ENCODE results near the gene RAB15.

The RAB15 gene

DNA sequence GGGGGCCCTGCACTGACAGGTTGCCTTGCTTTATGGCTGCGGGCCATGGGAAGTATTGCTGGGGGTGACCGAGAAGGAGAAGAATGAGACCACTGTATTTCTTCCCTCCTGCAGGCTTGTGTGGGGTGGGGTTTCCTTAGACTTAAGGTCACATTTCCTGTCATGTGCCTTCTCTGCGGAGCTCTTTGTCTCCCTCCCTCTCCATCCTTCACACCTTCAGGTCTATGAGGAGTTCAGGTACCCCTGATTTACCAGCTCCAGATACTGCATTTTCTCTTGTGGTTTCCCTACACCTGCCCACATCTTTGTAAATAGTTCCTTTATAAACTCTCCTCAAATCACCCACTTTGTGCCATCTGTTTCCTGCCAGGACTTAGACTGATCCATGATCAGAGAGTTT, 18.2 kb upstream of the RAB15 start:
- no peak for DNase-seq (ENCODE audit: low spot score)

- no peak for DNase-seq (ENCODE audit: low spot score)
These were observed 15.3 kb upstream of the RAB15 start for GRCh38 chr14:64987438-64987767.

DNA sequence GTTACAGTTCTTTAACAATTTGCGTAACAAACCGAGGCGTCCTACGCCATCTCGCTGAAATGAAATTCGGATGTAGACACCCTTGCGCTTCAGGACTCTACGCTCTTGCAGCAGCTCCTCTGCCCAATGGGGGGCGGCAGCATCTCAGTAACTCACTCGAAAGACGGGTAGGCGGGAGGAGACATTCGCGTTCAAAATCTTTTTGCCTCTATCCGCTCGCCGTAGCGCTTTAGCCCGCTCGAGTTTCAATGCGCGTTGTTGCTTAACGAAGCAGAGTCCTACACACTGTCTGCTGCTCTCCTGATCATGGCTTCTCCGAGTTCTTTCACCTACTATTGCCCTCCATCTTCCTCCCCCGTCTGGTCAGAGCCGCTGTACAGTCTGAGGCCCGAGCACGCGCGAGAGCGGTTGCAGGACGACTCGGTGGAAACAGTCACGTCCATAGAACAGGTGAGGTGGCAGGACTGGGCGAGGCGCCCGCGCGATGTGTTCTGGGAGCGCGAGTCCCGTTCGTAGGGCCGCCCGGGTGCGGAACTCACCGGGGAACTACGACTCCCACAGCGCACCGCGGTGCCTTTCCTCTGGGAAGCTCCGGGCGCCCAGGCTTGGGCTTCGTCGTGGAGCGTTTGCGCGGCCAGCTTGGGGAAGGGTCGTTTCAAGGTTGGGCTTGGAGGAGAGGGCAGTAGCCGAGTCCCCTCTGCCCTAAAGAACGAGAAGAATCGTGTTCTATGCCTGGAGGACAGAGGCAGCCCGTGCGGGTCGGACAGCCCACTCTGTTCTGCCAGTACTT, 14.7 kb upstream of the RAB15 start, which contains the start of gene FNTB:
Gene FNTB, plus strand, starts transcription at position 248 of the 790 bp plus-strand sequence. Its CDS starts 59 bp downstream, at position 307.
- DNase-seq (ENCODE audit: low spot score): peak; percentile 96

GRCh38 chr14:64983439-64984310, 11.5 kb upstream of the RAB15 start:
- DNase-seq (ENCODE audit: low spot score): peak; percentile 62

GRCh38 chr14:64979336-64980074, 7.4 kb upstream of the RAB15 start:
- no peak for DNase-seq (ENCODE audit: low spot score)

GRCh38 chr14:64974563-64974962, 2.4 kb upstream of the RAB15 start:
- no peak for DNase-seq (ENCODE audit: low spot score)

GRCh38 chr14:64973826-64974225, 1.7 kb upstream of the RAB15 start:
- no peak for DNase-seq (ENCODE audit: low spot score)

- DNase-seq (ENCODE audit: low spot score): no peak
These were observed 898 bp upstream of the RAB15 start for GRCh38 chr14:64973026-64973442.

DNA sequence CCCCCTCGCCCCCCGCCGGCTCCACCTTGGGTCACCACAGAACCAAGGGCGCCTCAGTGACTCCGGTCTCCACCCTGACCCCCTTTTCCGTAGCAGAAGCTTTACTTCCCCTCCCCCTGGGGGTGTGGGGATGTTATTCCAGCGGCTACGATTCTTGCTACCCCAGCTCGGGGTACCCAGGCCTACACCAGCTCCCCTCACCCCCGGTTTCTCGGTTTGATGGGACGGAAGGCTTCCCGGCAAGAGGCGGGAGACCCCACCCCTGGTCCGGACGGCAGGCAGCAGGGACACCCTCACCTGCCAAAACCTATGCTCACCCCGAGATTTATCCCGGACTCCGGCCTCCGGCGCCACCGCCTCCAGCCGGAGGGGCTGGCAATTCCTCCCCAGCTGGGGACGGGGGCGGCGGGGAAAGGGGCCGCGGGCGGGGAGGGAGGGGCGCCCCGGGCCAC, 619 bp downstream of the RAB15 start:
- no peak for DNase-seq (ENCODE audit: low spot score)

GRCh38 chr14:64970776-64971477, 1.2 kb downstream of the RAB15 start:
- DNase-seq (ENCODE audit: low spot score): no peak

DNA sequence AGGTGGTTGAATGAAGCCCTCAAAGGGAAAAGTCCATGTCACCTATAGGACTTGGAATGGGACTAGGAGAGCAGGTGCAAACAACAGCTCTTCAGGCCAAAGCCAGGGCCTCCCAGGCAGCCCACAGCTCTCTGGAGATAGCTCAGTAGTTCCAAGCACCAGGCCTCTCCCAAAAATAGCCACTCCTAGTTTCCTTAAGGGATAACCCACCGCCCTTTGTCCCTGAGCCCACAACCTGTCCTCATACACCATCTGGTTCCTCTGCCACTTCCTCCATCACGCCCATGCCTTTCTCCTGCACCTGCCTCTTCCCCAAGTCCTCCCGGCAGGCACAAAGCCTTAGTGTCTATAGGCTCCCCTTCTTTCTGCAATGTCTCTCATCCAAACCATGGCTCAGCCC, 2.1 kb downstream of the RAB15 start:
- no peak for DNase-seq (ENCODE audit: low spot score)

- DNase-seq (ENCODE audit: low spot score): no peak
These were observed 3.5 kb downstream of the RAB15 start for GRCh38 chr14:64968651-64969050.

DNA sequence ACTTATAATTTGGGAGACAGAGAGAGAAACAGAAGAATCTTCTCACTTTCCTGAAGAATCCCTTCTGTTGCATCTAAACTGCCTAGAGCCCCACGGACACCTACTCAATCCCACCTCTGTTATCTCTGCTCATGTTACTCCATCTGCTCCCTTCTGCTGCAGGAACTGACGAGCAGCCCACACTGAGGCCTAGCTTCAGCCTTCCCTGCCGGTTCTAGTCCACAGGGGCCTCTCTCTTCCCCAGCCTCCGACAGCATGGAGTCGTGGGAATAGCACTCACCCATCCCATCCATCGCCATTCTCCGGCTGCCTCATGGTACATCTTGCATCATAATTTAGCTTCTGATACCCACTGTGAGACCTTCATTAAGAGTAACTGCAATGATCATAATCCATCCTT, 4.0 kb downstream of the RAB15 start:
- no peak for DNase-seq (ENCODE audit: low spot score)

- DNase-seq (ENCODE audit: low spot score): no peak
These were observed 5.2 kb downstream of the RAB15 start for GRCh38 chr14:64966976-64967375.

DNA sequence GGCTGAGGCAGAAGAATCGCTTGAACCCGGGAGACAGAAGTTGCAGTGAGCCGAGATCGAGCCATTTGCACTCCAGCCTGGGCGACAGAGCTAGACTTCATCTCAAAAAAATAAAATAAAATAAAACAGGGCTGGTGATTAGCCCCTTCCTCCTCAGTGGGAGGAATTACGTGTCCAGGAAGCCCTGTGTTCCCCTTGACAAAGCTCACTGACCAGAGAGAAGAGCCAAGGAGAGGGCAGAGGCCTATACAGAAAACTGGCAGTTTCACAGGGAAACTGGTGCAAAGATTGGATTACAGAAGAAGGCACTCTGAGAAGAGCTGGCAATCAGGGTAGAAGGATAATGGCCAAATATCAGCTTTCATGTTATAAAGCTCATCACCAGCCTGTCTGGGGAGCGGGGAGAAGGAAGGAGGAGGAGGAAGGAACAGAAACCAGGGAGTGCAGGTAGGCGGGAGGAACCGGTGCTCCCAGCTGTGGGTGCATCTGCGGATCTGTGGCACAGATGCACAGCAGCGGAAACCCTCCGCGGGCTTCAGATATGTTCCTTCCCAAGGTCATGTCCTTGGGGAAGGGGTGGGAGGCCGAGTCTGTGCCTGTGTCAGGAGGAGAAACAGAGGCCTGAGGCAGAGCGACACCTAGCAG, 6.7 kb downstream of the RAB15 start:
- DNase-seq (ENCODE audit: low spot score): no peak

GRCh38 chr14:64963611-64964010, 8.5 kb downstream of the RAB15 start:
- DNase-seq (ENCODE audit: low spot score): no peak

- no peak for DNase-seq (ENCODE audit: low spot score)
These were observed 11.3 kb downstream of the RAB15 start for GRCh38 chr14:64960762-64961276.

DNA sequence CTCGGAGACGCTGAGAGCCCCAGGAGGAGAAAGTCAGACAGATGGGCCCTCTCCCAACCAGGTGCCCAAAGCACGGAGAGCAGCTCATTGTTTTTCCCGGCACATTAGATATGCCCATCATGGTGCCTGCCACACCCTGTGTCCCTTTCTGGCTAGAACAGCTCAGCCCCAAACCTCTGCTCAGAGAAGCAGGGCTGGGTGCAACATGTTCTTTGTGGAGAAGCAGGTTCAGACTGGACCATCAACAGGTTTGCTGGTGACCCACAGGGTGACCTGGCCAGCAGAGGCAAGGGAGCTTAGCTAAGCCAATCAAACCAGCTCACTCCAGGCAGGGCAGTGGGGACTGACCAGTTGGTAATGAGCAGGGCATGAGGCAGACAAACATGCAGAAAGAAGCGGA, 13.4 kb downstream of the RAB15 start:
- no peak for DNase-seq (ENCODE audit: low spot score)

- DNase-seq (ENCODE audit: low spot score): no peak
These were observed 13.9 kb downstream of the RAB15 start for GRCh38 chr14:64958201-64958600.

DNA sequence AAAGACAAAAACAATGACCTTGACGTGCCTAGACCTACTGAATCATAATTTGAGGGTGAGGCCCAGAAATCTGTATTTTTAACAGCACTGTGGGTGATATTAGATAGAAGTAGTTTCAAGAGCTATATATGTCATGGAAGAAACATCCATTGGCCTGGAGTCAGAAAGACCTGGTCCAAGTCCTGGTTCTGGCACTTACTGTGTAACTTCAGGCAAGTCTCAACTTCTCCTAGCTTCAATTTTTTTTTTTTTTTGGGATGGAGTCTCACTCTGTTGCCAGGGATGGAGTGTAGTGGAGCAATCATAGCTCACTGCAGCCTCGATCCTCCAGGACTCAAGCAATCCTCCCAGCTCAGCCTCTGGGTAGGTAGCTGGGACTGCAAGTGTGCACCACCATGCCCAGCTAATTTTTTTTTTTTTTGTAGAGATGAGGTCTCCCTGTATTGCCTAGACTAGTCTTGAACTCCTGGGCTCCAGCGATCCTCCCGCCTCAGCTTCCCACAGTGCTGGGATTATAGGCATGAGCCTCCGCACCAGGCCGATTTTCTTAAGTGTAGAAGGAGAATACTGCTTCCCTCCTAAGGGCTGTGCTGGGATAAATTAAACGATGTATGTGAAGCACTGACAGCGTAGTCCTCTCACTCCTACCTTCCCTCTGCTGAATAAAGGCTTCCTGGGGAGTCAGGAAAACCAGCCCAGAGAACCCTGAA, 15.3 kb downstream of the RAB15 start:
- no peak for DNase-seq (ENCODE audit: low spot score)

All from activated CD4-positive, alpha-beta T cell treated with anti-CD3 and anti-CD28 coated beads, Interleukin-2, Interleukin-4, amounts not matched to agents 100 ng/mL and 50 ng/mL, durations not matched to agents 16 hours and 8 hours (primary cell).